Measurements from ENCODE around the gene SPRYD4.

DNA sequence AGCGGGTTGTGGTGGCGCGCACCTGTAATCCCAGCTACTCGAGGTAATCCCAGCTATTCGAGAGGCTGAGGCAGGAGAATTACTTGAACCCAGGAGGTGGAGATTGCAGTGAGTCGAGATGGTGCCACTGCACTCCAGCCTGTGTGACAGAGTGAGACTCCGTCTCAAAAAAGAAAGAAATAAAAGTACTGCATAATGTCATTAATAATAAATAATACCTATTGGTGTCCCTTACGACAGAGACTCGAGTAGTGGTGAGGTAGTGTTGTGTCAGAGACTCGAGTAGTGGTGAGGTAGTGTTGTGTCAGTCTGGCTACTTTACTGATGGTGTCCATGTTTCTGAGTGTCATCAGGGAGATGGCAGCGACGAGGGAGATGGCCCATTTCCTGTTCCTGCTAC lies 18.3 kb downstream of the SPRYD4 start:
- TF ChIP-seq, protein P1, sequence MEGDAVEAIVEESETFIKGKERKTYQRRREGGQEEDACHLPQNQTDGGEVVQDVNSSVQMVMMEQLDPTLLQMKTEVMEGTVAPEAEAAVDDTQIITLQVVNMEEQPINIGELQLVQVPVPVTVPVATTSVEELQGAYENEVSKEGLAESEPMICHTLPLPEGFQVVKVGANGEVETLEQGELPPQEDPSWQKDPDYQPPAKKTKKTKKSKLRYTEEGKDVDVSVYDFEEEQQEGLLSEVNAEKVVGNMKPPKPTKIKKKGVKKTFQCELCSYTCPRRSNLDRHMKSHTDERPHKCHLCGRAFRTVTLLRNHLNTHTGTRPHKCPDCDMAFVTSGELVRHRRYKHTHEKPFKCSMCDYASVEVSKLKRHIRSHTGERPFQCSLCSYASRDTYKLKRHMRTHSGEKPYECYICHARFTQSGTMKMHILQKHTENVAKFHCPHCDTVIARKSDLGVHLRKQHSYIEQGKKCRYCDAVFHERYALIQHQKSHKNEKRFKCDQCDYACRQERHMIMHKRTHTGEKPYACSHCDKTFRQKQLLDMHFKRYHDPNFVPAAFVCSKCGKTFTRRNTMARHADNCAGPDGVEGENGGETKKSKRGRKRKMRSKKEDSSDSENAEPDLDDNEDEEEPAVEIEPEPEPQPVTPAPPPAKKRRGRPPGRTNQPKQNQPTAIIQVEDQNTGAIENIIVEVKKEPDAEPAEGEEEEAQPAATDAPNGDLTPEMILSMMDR (IDR thresholded peaks at IDR 0.05; ENCODE audit: insufficient read depth, low read depth, low read length): no peak
- no peak for TF ChIP-seq EZH2 (IDR thresholded peaks at IDR 0.05; ENCODE audit: insufficient read depth, low read length)
